NCI-H1694 treated with DMSO at 0.1 percent for 48 hours (cell line): ENCODE results near the gene TOLLIP.
A peak's percentile ranks its signal among the peaks of the same experiment; 100 is the strongest.

Experiments used
- DNase-seq: peaks from one replicate; lab custom pipeline; 2025; lab: John Stamatoyannopoulos, UW

The TOLLIP gene

DNA sequence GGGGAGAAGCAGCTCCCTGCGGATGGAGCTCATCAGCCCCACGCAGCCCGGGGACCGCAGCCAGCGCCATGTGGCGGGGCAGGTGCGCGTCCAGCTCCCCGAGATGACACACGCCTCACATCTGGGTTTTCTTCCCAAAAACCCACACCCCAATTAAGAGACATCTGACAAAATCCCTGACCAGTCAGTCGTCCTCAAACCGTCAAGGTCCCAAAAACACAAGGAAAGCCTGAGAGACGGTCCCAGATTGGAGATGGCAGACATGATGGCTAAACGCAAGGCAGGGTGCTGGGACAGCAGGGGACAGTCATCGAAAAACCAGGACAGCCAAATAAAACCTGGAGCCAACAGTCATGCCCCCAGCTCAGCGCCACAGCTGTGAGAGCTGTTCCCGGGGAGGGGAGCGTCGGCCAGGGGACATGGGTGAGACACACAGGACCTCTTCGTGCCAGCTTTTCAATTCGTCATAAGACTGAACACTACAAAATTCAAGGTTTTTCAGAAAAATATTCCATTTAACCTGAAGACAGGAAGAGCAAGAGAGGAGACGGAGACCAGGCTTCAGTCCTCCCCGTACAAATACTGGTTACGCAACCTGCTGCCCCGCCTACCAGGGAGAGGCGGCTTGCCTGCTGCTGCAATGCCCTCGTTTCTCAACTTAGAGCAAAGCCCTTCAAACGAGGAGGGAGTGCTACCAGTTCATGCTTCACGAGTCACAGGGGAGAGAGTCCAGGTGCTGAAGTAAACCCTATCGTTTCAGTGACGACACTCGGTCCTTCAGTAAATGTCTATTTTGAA lies 10.5 kb downstream of the TOLLIP start:
- no peak for DNase-seq

DNA sequence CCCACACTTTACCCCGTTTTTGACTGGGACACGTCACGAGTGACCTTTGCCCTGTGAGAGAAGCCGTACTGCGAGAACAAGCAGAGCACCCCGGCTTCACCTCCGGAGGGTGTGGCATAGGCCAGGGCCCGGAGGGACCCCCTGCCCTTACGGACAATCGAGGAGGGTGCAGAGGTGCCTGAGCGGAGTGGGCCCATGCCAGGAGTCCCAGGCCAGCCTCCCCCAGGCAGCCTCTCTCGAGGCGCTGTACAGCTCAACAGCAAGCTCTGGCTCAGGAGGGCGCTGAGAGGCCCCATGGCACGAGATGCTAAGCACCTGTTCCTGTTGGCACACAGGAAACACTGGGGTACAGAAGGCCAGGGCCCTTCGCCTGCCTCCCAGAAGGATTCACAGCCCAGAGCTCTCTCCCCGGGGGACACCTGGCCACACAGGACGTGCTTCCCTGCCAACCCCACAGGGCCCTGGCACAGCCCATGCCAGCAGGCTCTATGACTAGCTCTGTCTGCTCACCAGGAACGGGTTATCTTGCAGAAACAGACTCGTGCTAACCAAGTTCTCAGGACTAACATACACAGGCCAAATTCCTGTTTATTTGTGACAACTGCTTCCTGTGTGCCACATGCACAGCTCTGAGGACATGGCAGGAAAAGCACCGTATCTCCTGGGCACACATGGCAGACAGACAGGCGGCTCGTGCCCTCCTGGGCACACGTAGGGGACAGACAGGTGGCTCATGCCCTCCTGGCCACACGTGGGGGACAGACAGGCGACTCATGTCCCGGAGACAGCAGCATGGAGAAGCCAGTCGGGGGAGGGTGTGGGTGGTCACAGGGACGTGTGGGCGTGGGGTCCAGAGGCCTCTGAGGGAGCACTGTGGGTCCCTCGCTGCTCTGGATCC lies 11.6 kb downstream of the TOLLIP start:
- DNase-seq: no peak

- DNase-seq: no peak
These were observed 12.3 kb downstream of the TOLLIP start for GRCh38 chr11:1297011-1297575.

DNA sequence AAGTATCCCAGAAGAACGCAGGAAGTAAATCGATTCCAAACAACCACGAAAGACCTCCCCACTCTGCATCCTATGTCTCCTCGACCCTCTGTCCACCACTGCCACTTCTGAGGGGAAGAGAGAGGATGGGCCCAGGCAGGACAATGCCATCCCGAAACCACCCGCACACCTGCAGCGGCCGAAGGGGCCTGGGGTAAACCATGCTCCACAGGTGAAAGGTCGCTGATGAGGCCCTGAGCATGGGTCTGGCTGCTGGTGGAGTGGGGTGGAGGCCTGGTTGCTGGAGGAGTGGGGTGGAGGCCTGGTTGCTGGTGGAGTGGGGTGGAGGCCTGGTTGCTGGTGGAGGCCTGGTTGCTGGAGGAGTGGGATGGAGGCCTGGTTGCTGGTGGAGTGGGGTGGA lies 13.1 kb downstream of the TOLLIP start:
- no peak for DNase-seq

GRCh38 chr11:1295591-1295990 lies 13.8 kb downstream of the TOLLIP start:
- no peak for DNase-seq

DNA sequence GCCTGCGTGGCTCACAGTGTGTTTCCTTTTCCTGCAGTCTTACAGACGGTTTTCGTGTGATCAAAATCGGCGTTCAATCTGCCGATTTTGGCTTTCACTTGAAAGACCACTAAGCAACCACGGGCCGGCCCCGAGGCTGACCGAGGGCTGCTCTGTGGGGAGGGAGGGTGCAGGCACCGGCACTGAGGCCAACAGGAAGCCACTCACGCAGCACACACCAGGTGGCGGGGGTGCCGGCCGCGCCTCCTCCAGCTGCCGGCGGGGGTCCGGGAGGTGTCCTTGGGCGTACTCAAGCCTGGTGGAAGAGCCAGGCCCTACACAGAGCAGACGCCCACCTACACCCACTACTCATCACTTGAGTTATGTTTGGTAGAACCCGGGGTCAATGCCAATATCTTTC lies 14.3 kb downstream of the TOLLIP start:
- no peak for DNase-seq

- no peak for DNase-seq
These were observed 15.8 kb downstream of the TOLLIP start for GRCh38 chr11:1293619-1294015.

DNA sequence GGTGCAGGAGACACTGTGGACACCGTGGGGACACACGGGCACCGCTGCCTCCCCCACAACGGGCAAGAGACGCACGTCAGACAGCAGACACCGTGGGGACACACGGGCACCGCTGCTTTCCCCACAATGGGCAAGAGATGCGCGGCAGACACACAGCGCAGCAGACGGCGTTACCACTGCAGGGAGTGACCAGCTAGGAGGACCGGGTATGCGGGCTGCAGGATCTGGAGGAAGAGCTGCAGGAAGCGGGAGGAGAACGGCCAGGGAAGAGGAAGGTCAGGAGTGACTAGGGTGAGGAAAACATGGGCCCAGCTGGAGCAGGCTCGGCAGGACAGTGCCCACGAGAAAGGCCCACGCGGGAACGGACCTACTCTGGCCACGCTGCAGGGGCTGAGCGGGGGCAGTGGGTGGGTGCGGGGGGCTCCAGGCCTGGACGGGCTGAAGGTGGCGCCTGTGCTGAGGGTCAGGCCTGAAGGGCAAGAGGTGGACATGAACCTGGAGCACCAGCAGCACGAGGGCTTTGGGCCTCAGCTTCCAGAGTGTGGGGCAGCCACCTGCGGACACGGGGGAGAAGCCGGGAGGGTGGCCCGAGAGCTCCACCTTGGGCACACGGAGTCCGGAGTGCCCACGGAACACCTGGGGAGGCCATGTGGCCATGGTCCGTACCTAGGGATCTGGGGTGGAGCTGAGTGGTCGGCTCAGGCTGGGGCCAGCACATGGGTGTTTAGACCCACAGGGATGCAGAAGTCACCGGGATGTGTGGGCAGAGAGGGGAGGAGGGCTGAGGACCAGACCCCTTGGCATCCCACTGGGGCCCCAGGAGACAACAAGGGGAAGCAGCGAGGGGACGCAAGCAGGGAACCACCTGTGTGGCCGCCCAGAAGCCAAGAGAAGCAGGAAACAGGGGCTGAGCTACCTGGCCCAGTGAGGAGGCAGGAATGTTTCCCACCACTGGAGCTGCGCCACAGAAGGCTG lies 16.5 kb downstream of the TOLLIP start:
- no peak for DNase-seq

DNA sequence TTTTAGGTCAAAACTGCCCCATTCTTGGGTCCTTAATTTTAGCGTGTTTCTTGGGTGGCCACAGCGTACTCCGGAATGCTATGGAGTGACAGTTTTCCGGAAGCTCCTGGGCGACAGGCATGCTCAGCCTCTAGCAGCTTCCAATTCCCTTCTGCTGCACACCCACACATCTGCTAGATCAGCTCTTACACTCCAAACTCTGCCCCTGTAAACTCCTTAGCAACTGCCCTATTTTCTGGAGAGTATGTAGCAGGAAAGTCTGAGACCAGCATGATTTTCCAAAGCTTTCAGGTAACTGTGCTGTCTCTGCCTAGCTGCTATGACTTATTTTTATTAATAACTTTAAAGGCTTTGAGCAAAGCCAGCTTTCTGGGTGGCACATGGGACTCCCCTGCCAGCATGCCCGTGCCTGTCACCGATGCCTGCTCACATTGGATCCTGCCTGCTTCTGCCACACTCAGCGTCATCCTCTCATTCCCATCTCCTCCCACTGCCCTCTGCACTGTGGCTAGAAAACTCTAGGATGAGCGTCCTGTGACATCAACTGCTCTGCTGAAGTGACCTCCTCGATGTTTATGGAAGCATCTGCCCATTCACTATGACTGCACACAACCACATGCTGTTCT lies 17.3 kb downstream of the TOLLIP start:
- DNase-seq: peak; percentile 34

- DNase-seq: no peak
These were observed 18.0 kb downstream of the TOLLIP start for GRCh38 chr11:1291295-1292017.

GRCh38 chr11:1290052-1291040 lies 19.1 kb downstream of the TOLLIP start:
- DNase-seq: no peak

DNA sequence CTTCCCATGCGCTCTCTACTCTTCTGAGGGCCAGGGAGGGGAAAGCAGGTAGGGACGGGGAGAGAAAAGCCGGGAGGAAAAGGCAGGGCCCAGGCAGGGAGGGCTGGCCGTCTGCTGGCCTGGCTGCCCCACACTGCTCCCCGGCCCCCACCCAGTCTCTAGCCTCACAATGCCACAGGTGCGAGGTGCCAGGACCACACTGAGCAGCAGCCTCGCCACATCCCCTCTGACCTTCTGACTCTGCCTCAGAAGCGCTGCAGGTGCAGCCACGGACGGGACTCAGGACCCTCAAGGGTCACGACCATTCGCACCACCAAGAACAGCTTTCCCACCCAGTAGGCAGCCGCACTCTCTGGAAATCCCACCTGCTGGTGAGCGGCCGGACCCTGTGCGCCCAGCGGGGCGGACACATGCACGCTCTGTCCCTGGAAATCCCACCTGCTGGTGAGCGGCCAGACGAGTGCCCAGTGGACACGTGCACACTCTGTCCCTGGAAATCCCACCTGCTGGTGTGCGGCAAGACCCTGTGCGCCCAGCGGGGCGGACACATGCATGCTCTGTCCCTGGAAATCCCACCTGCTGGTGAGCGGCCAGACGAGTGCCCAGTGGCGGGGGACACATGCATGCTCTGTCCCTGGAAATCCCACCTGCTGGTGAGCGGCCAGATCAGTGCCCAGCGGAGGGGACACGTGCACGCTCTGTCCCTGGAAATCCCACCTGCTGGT lies 20.1 kb downstream of the TOLLIP start:
- DNase-seq: no peak

GRCh38 chr11:1288426-1289151 lies 20.8 kb downstream of the TOLLIP start:
- no peak for DNase-seq

DNA sequence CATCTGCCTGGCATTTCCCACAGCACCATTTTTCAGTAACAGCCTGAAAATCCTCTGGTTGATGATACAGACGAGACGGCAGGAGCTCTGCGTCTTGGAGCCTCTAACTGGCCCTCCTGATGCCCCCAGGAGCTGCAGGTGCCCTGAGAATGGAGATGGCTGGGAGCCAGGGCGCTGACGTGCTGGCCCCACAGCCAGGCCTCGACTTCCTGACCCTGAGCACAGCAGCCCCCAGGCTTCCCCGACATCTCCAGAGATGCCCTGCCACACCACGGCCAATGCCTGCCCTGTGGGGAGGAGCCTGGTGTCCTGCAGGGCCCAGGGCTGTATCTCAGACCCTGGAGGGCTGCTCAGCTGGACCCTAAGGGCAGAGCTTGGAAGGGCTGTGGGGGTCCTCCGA lies 21.5 kb downstream of the TOLLIP start:
- no peak for DNase-seq

GRCh38 chr11:1285876-1286275 lies 23.6 kb downstream of the TOLLIP start:
- no peak for DNase-seq

DNA sequence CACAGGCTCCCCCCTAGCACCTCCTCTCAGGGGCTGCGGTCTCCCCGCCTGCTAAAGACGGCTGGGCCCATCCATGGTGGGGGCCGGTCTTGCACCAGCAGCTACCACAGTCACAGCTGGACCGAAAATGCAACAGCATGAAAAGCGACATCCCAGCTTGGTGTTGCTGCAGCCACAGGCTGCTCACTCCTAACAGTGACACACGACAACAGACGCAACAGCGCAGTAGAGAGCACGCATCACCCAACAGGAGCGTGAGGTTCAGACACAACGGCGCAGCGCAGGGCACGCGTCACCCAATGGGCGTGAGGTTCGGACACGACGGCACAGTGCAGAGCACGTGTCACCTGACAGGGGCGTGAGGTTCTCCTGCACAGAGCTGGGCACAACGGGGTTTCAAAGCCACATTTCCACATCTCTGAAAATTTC lies 24.1 kb downstream of the TOLLIP start:
- DNase-seq: no peak

DNA sequence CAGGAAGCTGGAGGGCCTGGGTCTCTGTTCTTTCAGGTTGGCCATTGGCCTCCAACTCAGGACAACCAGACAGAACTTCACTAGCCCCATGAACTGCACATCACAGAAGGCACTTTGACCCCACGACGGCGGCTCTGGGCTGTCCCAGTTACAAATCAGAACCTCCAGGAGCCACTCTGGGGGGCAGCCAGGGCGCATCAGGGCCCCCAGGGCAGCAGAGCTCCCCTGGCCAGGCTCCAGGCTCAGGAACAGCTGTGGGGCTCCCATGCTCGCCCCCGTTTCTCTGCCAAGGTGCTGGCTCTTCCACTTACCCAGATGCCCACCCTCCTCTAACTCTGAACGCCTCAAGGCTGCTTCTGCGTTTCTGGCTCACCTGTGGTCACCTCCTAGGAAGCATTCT lies 25.5 kb downstream of the TOLLIP start:
- no peak for DNase-seq

DNA sequence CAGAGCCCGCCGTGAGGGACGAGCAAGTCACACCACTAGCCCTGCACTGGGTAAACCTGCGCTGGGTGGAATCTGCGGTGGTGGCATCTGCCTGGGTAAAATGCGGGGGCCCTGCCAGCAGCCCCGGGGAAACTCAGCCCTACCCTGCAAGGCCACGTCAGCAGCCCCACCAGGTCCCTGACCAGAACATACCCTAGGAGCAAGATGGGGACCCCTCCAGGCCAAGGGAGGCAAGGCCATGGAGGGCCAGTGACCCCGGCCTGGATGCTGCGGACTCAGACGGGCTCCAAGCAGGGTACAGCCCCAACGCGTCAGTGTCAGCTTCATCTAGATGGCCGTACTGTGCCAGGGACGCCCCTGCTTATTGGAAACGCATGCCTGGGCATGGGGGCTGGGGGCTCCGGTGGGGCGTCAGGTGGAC lies 26.3 kb downstream of the TOLLIP start:
- no peak for DNase-seq
